B cell (primary cell): ENCODE results near the gene CNN1. TPM values are rescaled to one million over a fixed set of nuclear protein-coding genes. Genes with fewer than 3 reads are reported as not detected.

Experiments
- ATAC-seq: fragments of 200-7000 bp; cut with Tn5 transposase; one replicate; pipeline ENCODE4 v1.10.0; 2021; ENCODE audit warnings: low read depth, mild to moderate bottlenecking, moderate number of reproducible peaks, moderate library complexity
- CTCF ChIA-PET: fragments of 350-600 bp; sonication (Branson Sonifier 250); formaldehyde crosslinking; loops from one replicate; lab custom pipeline; 2021; ENCODE audit warnings: antibody characterized with exemption, inconsistent platforms; lab: Charles Lee
- POLR2A ChIA-PET: fragments of 350-600 bp; sonication (Branson Sonifier 250); formaldehyde crosslinking; loops from one replicate; lab custom pipeline; 2021; ENCODE audit warnings: antibody characterized with exemption; lab: Charles Lee
- DNase-seq: peaks from one replicate; pipeline ENCODE4 v3.0.0; 2013
- H2AFZ ChIP-seq: 2 replicates; pipeline ENCODE4 v1.6.1; 2012; ENCODE audit warnings: mild to moderate bottlenecking, low read depth, low read length; ENCODE audit not compliant: insufficient read depth, poor library complexity, severe bottlenecking
- H3K27ac ChIP-seq, 2 donors: 1 replicate in 1 of 2; 2 replicates in 1 of 2; pipeline ENCODE4 v1.5.1; 2012 to 2013; ENCODE audit warnings: low read length in 2 of 2, mild to moderate bottlenecking in 2 of 2, moderate library complexity in 1 of 2
- H3K27me3 ChIP-seq, 4 experiments: fragments of 200-600 bp in 1 of 4; sonication (generic) in 1 of 4; replicated peaks in 1 of 4; 1 replicate in 2 of 4; 2 replicates in 2 of 4; pipeline versions ENCODE4 v1.6.1 to v1.7.0; 2013 to 2016; ENCODE audit warnings: low read length in 3 of 4, mild to moderate bottlenecking in 2 of 4, mixed read lengths in 1 of 4, moderate library complexity in 1 of 4; ENCODE audit not compliant: insufficient read depth in 4 of 4, control insufficient read depth in 3 of 4; ENCODE audit errors: control extremely low read depth in 1 of 4
- H3K36me3 ChIP-seq, 2 experiments: replicated peaks in 1 of 2; 1 replicate in 1 of 2; 2 replicates in 1 of 2; pipeline versions ENCODE4 v1.6.1 to v1.7.1; 2013; ENCODE audit warnings: low read length in 1 of 2; ENCODE audit not compliant: insufficient read depth in 2 of 2, control insufficient read depth in 1 of 2; ENCODE audit errors: control extremely low read depth in 1 of 2, extremely low read depth in 1 of 2
- H3K4me1 ChIP-seq, 2 donors: fragments of 200-600 bp in 1 of 2; sonication (generic) in 1 of 2; 1 replicate in 1 of 2; 2 replicates in 1 of 2; pipeline versions ENCODE4 v1.5.1 to v1.6.1; 2013 to 2017; ENCODE audit warnings: low read length in 2 of 2; ENCODE audit not compliant: control insufficient read depth in 2 of 2, insufficient read depth in 2 of 2
- H3K4me2 ChIP-seq: replicated peaks from 2 replicates; pipeline ENCODE3; 2012; ENCODE audit warnings: mild to moderate bottlenecking, low read depth, low read length; ENCODE audit not compliant: poor library complexity, severe bottlenecking
- H3K4me3 ChIP-seq, 5 experiments: fragments of 200-600 bp in 1 of 5; sonication (generic) in 1 of 5; 1 replicate in 3 of 5; 2 replicates in 2 of 5; pipeline versions ENCODE4 v1.5.1 to v1.7.0; 2011 to 2016; ENCODE audit warnings: low read length in 4 of 5, mild to moderate bottlenecking in 4 of 5, low read depth in 2 of 5, control low read depth in 1 of 5, moderate library complexity in 1 of 5; ENCODE audit not compliant: insufficient read depth in 1 of 5; ENCODE audit errors: control extremely low read depth in 1 of 5, extremely low read depth in 1 of 5
- H3K79me2 ChIP-seq: fragments of 200-600 bp; sonication (generic); one replicate; pipeline ENCODE4 v1.6.0; 2016; ENCODE audit warnings: low read length; ENCODE audit not compliant: control insufficient read depth, insufficient read depth
- H3K9ac ChIP-seq: fragments of 200-600 bp; sonication (generic); 2 replicates; pipeline ENCODE4 v1.6.1; 2017; ENCODE audit warnings: mild to moderate bottlenecking, low read length, moderate library complexity
- H3K9me3 ChIP-seq, 3 donors: one replicate each; pipeline versions ENCODE4 v1.6.1 to v1.7.1; 2013; ENCODE audit warnings: low read length in 2 of 3; ENCODE audit not compliant: control insufficient read depth in 2 of 3, insufficient read depth in 1 of 3; ENCODE audit errors: control extremely low read depth in 1 of 3
- H4K20me1 ChIP-seq: 2 replicates; pipeline ENCODE4 v1.6.0; 2012; ENCODE audit warnings: mild to moderate bottlenecking, low read length; ENCODE audit not compliant: insufficient read depth, control insufficient read depth, poor library complexity, severe bottlenecking
- H3K27ac Mint-ChIP-seq: one replicate; pipeline ENCODE4 v1.8.0; 2021; ENCODE audit warnings: mixed read lengths
- H3K27me3 Mint-ChIP-seq: one replicate; pipeline ENCODE4 v1.8.0; 2021; ENCODE audit warnings: mixed read lengths
- H3K4me1 Mint-ChIP-seq: one replicate; pipeline ENCODE4 v1.8.0; 2021; ENCODE audit warnings: mixed read lengths
- H3K4me3 Mint-ChIP-seq: one replicate; pipeline ENCODE4 v1.8.0; 2021; ENCODE audit warnings: mixed read lengths
- H3K9me3 Mint-ChIP-seq: one replicate; pipeline ENCODE4 v1.8.0; 2022; ENCODE audit warnings: mixed read lengths; ENCODE audit not compliant: insufficient read depth
- EZH2 ChIP-seq: IDR thresholded peaks from 2 replicates; pipeline ENCODE4 v1.6.1; 2012; ENCODE audit warnings: borderline replicate concordance, low read depth, mild to moderate bottlenecking, moderate library complexity, low read length; ENCODE audit not compliant: insufficient read depth, poor library complexity, severe bottlenecking
- WGBS: methylation state at CpG from one replicate; pipeline ENCODE4 v1.1.5; 2013; ENCODE audit warnings: missing lambda C conversion rate; ENCODE audit not compliant: insufficient coverage; 5-methylcytosine and 5-hydroxymethylcytosine counted together
- intact Hi-C: fragments of 100-400 bp; cut with micrococcal nuclease; formaldehyde crosslinking; loops from one replicate; pipeline ENCODE4 v1.10.0; 2022
- polyA plus RNA-seq: library from polyadenylated mRNA; depleted of rRNA; stranded (reverse); fragments of >200 nt; gene quantifications from 2 replicates; pipeline ENCODE4 v1.2.3, GENCODE V29; 2012
- total RNA-seq, 2 donors: library from RNA; stranded (reverse); fragments of 120-200 nt in 1 of 2; gene quantifications; 1 replicate in 1 of 2; 2 replicates in 1 of 2; pipeline versions ENCODE4 v1.2.3 to v1.2.4, GENCODE V29; 2013 to 2022
- TF ChIP-seq, protein P1 (sequence below): fragments of 200-600 bp; IDR thresholded peaks from one replicate; pipeline ENCODE4 v1.8.0; 2022; ENCODE audit warnings: antibody characterized with exemption, mild to moderate bottlenecking

The CNN1 gene
- total and polyA plus RNA-seq, 2 donors (not counting 1 experiment from before 2014, with no cell fraction given), result not detected

DNA sequence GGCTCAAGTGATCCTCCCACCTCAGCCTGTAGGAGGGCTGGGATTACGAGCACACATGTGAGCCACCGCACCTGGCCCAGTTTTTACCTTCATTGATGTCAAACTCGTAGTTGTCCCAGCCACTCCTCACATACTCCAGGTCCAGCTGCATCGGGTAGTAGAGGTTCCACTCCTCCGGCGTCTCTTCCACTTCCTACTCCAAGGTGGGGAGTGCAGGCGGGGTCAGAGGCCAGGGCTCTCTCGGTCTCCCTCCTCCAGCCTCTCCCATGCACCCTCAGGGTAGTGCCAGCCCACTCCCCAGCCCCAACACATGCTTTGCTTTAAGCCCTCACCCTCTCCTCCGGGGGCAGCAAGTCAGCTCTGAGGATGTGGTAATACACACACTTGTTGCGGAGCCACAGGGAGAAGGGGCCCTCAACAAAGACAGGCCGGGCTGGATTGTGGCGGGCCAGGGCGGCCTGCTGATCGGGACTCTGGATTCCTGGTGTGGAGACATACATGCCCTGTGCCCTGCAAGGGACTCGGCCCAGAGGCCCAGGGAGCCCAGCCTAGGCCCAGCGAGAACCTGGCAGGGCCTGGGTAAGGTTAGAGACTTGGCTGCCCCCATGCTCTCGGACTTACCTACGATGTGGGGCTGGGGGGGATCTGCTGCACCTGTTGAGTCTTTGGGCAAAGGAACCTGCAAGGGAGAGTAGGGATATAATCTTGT lies 31.1 kb upstream of the CNN1 start:
- TF ChIP-seq EZH2, result no peak
- TF ChIP-seq, protein P1, sequence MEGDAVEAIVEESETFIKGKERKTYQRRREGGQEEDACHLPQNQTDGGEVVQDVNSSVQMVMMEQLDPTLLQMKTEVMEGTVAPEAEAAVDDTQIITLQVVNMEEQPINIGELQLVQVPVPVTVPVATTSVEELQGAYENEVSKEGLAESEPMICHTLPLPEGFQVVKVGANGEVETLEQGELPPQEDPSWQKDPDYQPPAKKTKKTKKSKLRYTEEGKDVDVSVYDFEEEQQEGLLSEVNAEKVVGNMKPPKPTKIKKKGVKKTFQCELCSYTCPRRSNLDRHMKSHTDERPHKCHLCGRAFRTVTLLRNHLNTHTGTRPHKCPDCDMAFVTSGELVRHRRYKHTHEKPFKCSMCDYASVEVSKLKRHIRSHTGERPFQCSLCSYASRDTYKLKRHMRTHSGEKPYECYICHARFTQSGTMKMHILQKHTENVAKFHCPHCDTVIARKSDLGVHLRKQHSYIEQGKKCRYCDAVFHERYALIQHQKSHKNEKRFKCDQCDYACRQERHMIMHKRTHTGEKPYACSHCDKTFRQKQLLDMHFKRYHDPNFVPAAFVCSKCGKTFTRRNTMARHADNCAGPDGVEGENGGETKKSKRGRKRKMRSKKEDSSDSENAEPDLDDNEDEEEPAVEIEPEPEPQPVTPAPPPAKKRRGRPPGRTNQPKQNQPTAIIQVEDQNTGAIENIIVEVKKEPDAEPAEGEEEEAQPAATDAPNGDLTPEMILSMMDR, result no peak
- Histone ChIP-seq H3K36me3 (peaks cover 2 to 5% of the 10 kb centered on the region in 2 experiments), H3K4me1 (peaks cover 9 to 13% of the 10 kb centered on the region in 2 donors), H4K20me1 (no peaks in the 10 kb centered on the region), H3K4me2 (no peak overlapping the region), H2AFZ (no peak overlapping the region), H3K4me3 (no peak overlapping the region), H3K9ac (no peak overlapping the region), H3K27ac (no peak overlapping the region), H3K9me3 (no peaks in the 10 kb centered on the region), H3K27me3 (no peaks in the 10 kb centered on the region), H3K79me2 (peaks cover 3% of the 10 kb centered on the region)
- no peaks in the 10 kb centered on the region for H3K27me3 Mint-ChIP-seq
- 95% methylated on average over 13 of the region's 18 CpGs for WGBS
- DNase-seq, result no peak
- ATAC-seq, result no peak
- peaks cover 13% of the 10 kb centered on the region for H3K4me1 Mint-ChIP-seq
- peak overlapping the region; percentile 37 for H3K4me3 Mint-ChIP-seq
- intact Hi-C loops, result no loop called here
- no peaks in the 10 kb centered on the region for H3K9me3 Mint-ChIP-seq
- H3K27ac Mint-ChIP-seq, result no peak overlapping the region
- ChIA-PET POLR2A (no interaction called here), CTCF (interaction anchor here (0.5 kb wide), 1 partner anchor 1108 kb away, joined by 3 read pairs; no protein-coding TSS in a partner anchor)

DNA sequence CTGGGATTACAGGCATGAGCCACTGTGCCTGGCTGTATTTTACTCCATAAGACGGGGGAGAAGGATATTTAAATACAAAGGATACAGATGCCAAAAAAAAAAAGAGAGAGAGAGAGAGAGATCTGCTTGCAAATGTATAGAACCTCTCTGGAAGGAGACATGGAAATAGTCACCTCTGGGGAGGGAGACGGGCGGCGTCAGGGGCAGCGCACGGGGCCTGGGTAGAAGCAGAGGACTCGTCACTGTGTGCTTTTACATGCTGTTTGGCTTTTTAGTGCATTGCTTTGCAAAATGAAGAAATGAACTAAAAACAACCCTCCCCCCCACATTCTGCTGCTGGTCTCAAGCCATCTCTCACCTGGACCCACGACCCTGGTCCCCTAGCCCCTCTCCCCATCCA lies 28.2 kb upstream of the CNN1 start:
- Histone ChIP-seq H3K4me2 (no peak overlapping the region), H3K79me2 (no peaks in the 10 kb centered on the region), H3K27me3 (no peaks in the 10 kb centered on the region), H2AFZ (no peak overlapping the region), H4K20me1 (no peaks in the 10 kb centered on the region), H3K27ac (no peak overlapping the region), H3K4me3 (no peak overlapping the region), H3K4me1 (peaks cover 4 to 6% of the 10 kb centered on the region in 2 donors), H3K9ac (no peak overlapping the region), H3K36me3 (peaks cover 5 to 16% of the 10 kb centered on the region in 2 experiments), H3K9me3 (no peaks in the 10 kb centered on the region)
- H3K27ac Mint-ChIP-seq, result no peak overlapping the region
- ChIA-PET POLR2A (no interaction called here), CTCF (no interaction called here)
- no peaks in the 10 kb centered on the region for H3K27me3 Mint-ChIP-seq
- intact Hi-C loops, result no loop called here
- peaks cover 6% of the 10 kb centered on the region for H3K4me1 Mint-ChIP-seq
- DNase-seq (no peak), ATAC-seq (no peak)
- no peak for TF ChIP-seq EZH2
- TF ChIP-seq, protein P1, result no peak
- H3K4me3 Mint-ChIP-seq, result no peak overlapping the region
- 91% methylated on average over 1 of the region's 8 CpGs for WGBS
- H3K9me3 Mint-ChIP-seq, result no peaks in the 10 kb centered on the region
